HG03460 (cell line): ENCODE measurements around the gene RPL10.

ENCODE experiments used
- ATAC-seq: cut with Tn5 transposase; IDR thresholded peaks from one replicate; pipeline ENCODE4 v1.9.1; 2021; ENCODE audit not compliant: unreplicated experiment

The RPL10 gene

DNA sequence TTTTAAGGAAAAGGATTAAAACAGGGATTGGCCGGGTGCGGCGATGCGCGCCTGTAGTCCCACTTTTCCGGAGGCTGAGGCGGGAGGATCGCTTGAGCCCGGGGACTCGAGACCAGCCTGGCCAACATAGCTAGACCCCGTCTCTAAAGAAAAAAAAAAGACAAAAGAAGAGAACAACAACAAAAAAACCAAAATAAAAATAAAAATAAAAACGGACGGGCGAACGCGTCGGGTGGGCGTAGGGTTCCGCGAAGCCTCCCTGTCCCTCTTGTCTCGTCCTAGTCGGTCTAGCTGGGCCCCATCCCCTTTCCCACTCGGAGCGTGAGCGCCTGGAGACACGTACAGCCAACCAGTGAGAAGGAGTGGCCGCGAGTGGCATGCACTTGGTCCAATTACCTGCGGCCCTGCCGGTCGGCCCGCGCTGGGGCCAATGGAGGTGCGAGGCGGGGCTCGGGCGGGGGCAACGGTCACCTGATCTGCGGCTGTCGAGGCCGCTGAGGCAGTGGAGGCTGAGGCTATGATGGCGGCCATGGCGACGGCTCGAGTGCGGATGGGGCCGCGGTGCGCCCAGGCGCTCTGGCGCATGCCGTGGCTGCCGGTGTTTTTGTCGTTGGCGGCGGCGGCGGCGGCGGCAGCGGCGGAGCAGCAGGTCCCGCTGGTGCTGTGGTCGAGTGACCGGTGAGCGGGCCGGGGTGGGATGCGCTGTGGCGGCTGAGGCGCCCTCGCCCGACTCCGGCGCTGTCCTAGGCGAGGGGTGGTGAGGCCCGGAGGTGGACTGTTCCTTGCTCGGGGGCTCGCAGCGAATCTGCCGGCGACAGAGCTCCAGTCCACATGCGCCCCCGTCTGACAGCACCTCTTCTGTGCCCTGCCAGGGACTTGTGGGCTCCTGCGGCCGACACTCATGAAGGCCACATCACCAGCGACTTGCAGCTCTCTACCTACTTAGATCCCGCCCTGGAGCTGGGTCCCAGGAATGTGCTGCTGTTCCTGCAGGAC is 30.3 kb downstream of the RPL10 start, which contains the start of gene ATP6AP1:
Gene ATP6AP1, plus strand, starts transcription at position 502 of the 996 bp plus-strand sequence. Its CDS starts 16 bp downstream, at position 518.
- ATAC-seq: peak; percentile 99

GRCh38 chrX:154429711-154430110 is 31.5 kb downstream of the RPL10 start:
- ATAC-seq: no peak

- no peak for ATAC-seq
Observed at GRCh38 chrX:154430479-154430878, 32.3 kb downstream of the RPL10 start.

DNA sequence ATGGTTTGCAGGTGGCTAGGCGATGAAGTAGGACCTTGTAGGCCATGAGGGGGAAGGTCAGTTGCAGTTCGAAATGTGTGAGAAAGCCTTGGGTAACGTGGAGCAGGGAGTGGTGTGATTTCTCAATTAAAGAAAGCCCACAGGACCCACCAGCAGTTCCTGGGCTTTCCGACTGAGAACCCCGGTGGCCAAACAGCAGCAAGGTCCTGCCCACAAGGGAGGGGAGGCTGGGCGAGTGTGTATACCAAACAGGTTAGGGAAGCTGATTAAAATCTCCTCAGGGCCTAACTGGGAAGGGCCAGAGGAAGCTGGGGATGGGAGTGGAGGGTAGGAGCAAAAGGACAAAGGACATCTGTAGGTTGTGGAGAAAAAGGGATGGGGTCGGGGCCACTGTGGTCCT is 32.7 kb downstream of the RPL10 start:
- ATAC-seq: no peak

- no peak for ATAC-seq
Observed at GRCh38 chrX:154431341-154431740, 33.2 kb downstream of the RPL10 start.

DNA sequence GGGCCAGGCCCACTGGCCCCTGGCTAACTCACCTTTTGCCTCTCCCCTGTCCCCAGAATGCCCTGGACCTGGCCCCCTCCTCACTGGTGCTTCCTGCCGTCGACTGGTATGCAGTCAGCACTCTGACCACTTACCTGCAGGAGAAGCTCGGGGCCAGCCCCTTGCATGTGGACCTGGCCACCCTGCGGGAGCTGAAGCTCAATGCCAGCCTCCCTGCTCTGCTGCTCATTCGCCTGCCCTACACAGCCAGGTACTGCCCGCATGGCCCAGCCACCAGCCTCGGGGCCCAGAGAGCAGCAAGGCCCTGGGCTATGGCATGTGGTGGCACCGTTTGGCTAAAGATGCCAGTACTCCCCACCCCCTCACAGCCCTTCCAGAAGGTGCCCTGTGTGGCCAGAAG is 34.0 kb downstream of the RPL10 start:
- no peak for ATAC-seq

DNA sequence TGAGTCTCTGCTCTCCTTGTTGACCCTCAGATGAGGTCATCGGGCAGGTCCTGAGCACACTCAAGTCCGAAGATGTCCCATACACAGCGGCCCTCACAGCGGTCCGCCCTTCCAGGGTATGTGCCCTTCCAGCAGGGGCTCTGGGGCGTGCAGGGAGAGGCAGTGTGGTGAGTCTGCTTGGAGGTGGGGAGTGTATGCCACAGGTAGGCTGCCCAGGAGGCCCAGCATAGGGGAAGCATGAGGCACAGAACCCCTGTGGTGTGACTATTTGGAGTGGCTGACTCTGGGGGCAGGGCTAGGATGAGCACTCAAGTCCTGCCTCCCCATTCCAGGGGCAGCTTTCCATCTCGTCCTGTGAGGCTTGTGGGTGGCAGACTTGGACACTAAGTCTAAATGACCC is 35.4 kb downstream of the RPL10 start:
- no peak for ATAC-seq

DNA sequence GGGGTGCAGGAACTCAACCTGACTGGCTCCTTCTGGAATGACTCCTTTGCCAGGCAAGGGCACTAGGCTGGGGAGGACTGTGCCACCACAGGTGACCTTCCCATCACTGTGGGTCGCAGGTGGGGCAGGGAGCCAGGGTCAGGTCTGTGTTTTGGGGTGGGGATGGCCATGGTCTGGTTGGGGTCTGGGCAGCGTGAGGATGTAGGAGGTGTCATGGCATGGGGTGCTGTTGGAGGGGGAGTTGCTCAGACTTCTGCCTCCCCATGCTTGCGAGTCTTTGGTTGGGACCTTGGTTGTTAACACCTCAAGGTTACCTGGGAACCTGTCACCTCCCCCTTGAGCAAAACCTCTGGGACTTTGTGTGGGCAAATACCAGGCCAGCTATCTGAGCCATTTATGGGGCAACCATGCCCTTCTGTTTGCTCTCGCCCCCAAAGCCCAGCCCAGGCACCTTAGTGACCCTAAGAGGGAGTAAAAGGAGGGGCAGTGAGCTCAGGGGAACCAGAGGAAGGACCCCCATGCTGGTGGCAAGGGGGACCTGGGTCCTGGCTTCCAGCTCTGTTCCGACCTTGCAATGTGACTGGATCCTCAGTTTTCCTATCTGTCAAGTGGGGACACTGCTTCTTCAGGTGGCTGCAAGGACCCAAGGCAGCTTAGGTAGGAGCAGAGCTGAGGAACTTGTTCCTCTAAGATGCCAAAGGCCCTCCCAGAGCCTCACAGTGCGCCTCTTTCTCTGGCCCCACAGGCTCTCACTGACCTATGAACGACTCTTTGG is 36.4 kb downstream of the RPL10 start:
- no peak for ATAC-seq

DNA sequence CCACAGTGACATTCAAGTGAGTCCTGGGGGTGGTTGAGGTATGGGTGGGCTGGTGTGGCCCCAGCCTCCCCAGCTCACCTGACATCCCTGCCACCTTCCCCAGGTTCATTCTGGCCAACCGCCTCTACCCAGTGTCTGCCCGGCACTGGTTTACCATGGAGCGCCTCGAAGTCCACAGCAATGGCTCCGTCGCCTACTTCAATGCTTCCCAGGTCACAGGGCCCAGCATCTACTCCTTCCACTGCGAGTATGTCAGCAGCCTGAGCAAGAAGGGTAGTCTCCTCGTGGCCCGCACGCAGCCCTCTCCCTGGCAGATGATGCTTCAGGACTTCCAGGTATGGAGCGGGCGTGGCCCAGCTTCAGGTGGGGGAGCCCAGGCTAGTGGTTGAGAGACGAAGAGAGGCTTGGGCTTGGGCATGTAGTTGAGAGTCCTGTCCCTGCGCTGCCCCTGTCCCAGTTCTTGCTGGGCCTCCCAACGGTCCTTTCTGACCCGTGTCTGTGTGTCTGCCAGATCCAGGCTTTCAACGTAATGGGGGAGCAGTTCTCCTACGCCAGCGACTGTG is 37.1 kb downstream of the RPL10 start:
- ATAC-seq: no peak

DNA sequence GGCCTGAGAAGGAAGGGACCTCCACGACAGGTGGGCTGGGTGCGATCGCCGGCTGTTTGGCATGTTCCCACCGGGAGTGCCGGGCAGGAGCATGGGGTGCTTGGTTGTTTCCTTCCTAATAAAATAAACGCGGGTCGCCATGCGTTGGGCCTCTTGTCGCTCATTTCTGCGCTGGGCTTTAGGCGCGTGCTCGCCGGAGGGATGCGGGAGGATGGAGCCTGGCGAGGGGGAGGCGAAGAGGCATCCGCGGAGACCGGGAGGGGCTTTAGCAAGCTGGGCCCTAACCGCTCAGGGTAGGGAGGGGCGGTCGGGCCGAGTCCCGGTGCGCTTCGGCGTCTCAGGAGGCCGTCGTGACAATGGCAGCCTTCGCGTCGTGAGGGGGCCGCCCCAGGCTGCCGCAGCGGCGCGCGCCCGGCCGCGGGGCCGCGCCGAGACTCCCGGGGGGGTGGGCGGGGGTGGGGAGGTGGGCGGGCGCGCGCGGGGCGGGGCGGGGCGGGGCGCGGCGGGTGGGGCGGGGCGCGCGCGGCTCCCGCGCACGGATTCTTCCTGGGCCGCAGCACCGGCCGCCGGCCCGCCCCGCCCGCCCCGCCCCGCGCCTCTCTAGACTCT is 38.3 kb downstream of the RPL10 start:
- ATAC-seq: no peak

- ATAC-seq: no peak
Observed at GRCh38 chrX:154436983-154437752, 39.0 kb downstream of the RPL10 start, which contains the start of gene GDI1. Gene GDI1, plus strand, starts transcription at chrX:154437154. Its CDS starts 101 bp downstream, at chrX:154437255.

DNA sequence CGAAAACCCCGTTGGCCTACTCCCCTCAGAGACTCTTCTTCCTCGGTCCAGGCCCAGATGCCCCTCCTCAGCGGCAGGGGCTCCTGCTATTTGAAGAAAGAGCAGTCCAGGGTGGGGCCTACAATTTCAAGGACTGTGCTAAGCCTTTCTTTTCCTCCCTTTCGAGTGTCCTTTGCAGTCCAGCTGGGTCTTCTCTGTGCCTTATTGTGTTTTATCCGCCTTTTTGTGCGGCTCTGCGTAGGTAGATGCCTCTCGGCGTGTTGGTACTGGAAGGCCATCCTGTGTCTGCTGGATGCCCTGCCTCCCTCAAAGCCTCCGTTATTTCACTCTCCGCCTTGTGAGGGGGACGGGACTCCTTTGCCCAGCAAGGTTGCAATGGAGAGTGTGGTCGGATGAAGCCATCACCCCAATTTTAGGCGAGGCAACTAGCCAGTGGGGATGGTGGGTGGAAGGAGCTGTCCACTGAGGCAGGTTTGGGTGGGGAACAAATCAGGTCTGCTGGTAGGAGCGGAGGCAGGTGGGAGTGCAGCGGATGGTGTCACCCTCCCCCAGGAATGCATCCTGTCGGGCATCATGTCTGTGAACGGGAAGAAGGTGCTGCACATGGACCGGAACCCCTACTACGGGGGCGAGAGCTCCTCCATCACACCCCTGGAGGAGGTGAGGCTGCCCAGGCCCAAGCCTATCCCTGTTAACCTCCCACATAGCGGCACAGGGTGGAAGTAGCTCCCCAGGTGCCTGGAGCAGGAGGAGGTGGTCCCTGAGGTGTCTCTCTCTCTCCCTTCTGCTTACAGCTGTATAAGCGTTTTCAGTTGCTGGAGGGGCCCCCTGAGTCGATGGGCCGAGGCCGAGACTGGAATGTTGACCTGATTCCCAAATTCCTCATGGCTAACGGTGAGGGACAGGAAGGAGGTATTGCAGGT is 40.1 kb downstream of the RPL10 start:
- ATAC-seq: no peak

- ATAC-seq: no peak
Observed at GRCh38 chrX:154439841-154440240, 41.7 kb downstream of the RPL10 start.

GRCh38 chrX:154440623-154441357 is 42.6 kb downstream of the RPL10 start:
- no peak for ATAC-seq

DNA sequence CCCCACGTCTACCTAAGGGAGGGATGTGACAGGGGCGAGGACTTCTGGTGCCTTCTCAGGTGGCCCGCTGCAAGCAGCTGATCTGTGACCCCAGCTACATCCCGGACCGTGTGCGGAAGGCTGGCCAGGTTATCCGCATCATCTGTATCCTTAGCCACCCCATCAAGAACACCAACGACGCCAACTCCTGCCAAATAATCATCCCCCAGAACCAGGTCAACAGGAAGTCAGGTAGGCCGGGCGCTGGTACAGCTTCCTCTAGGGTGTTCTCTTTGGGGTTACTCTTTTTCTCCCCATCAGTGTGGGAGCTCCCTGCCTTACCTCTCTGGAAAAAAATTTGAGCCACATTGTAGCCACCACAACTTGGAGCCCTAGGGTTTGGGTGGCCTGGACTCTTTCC is 43.4 kb downstream of the RPL10 start:
- no peak for ATAC-seq

GRCh38 chrX:154441984-154442707 is 44.0 kb downstream of the RPL10 start:
- ATAC-seq: no peak

DNA sequence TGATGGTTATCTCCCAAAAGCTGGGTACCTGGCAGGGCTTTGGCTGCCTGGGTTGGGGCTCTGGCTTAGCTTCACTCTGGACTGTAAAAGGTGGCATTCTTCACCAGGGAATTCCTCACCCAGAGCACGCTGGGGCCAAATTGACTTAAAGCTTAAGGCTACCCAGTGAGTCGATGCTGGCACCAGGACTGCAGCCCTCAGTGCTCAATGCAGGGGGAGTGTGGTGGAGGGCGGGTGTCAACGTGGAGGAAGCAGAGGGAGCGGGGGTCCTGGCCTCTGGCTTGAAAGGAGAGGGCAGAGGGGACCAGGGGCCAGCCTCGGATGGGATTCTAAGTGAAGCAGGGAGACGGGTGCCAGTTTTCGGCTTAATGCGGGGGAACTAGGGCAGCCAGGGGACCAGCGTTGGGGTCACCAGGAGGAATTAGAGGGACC is 45.3 kb downstream of the RPL10 start:
- peak; percentile 2 for ATAC-seq
